PFSK-1 (cell line): ENCODE data around the gene PRAMEF1.

ENCODE experiments used
- POLR2AphosphoS5 ChIP-seq: IDR thresholded peaks from 2 replicates; pipeline ENCODE4 v1.6.1; 2012; ENCODE audit warnings: low read depth, mild to moderate bottlenecking, control low read depth, low read length, moderate library complexity
- SIN3A ChIP-seq: IDR thresholded peaks from 2 replicates; pipeline ENCODE4 v1.6.1; 2012; ENCODE audit warnings: mild to moderate bottlenecking, low read length, moderate library complexity, borderline replicate concordance; ENCODE audit not compliant: insufficient read depth
- TAF1 ChIP-seq: IDR thresholded peaks from 2 replicates; pipeline ENCODE4 v1.6.1; 2012; ENCODE audit warnings: low read length, control low read depth, borderline replicate concordance; ENCODE audit not compliant: insufficient read depth
- TF ChIP-seq, protein P1 (sequence below), 2 experiments: IDR thresholded peaks; 2 replicates each; pipeline versions ENCODE4 v1.6.1 to v1.8.0; 2011 to 2012; ENCODE audit warnings: low read depth in 2 of 2, low read length in 2 of 2, control low read depth in 1 of 2, inconsistent platforms in 1 of 2, mild to moderate bottlenecking in 1 of 2, moderate library complexity in 1 of 2; ENCODE audit not compliant: insufficient read depth in 1 of 2

DNA sequence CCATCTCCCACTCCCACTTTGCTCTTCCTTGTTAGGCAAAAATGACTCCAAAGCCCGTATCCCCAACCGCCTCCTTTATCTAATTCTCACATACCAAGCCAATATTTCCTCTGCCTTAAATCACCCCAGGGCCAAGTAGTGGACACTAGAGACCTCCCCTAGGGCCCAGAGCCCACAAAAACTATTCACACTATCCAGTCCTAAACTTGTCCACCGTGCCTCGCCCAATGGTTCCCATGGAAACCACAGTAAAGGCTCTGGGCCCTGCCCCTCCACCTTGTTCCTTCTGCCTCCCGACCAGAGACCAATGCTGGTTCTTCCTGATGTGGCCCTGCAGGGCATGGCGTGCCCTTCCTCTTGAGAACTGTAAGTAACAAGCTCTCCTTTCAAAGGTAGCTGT lies 33.4 kb upstream of the PRAMEF1 start:
- TF ChIP-seq POLR2AphosphoS5 (no peak), SIN3A (no peak), TAF1 (no peak)
- TF ChIP-seq, protein P1, sequence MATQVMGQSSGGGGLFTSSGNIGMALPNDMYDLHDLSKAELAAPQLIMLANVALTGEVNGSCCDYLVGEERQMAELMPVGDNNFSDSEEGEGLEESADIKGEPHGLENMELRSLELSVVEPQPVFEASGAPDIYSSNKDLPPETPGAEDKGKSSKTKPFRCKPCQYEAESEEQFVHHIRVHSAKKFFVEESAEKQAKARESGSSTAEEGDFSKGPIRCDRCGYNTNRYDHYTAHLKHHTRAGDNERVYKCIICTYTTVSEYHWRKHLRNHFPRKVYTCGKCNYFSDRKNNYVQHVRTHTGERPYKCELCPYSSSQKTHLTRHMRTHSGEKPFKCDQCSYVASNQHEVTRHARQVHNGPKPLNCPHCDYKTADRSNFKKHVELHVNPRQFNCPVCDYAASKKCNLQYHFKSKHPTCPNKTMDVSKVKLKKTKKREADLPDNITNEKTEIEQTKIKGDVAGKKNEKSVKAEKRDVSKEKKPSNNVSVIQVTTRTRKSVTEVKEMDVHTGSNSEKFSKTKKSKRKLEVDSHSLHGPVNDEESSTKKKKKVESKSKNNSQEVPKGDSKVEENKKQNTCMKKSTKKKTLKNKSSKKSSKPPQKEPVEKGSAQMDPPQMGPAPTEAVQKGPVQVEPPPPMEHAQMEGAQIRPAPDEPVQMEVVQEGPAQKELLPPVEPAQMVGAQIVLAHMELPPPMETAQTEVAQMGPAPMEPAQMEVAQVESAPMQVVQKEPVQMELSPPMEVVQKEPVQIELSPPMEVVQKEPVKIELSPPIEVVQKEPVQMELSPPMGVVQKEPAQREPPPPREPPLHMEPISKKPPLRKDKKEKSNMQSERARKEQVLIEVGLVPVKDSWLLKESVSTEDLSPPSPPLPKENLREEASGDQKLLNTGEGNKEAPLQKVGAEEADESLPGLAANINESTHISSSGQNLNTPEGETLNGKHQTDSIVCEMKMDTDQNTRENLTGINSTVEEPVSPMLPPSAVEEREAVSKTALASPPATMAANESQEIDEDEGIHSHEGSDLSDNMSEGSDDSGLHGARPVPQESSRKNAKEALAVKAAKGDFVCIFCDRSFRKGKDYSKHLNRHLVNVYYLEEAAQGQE (IDR thresholded peaks at IDR 0.05; ENCODE audit: insufficient read depth in 1 of 2, low read depth in 2 of 2, low read length in 2 of 2), result no peak
